WTC11 (cell line): ENCODE data around the gene ZSCAN18.

Source experiments
- ELF4 ChIP-seq: sonication (generic); formaldehyde crosslinking; IDR thresholded peaks from 2 replicates; pipeline ENCODE4 v1.8.1; 2022; ENCODE audit warnings: low read depth, mild to moderate bottlenecking, moderate library complexity, missing genetic modification reagents
- FOXP4 ChIP-seq: sonication (generic); formaldehyde crosslinking; IDR thresholded peaks from 2 replicates; pipeline ENCODE4 v1.8.0; 2022; ENCODE audit warnings: mild to moderate bottlenecking, missing genetic modification reagents
- IRF1 ChIP-seq: sonication (generic); formaldehyde crosslinking; IDR thresholded peaks from 2 replicates; pipeline ENCODE4 v1.8.0; 2023; ENCODE audit warnings: missing genetic modification reagents
- NFE2L1 ChIP-seq: sonication (generic); formaldehyde crosslinking; IDR thresholded peaks from 2 replicates; pipeline ENCODE4 v1.8.1; 2023; ENCODE audit warnings: missing genetic modification reagents
- TEAD4 ChIP-seq: sonication (generic); formaldehyde crosslinking; IDR thresholded peaks from 2 replicates; pipeline ENCODE4 v1.8.0; 2022; ENCODE audit warnings: mild to moderate bottlenecking, missing genetic modification reagents
- USF2 ChIP-seq: sonication (generic); formaldehyde crosslinking; IDR thresholded peaks from 2 replicates; pipeline ENCODE4 v1.8.1; 2023; ENCODE audit warnings: mild to moderate bottlenecking, missing genetic modification reagents, moderate library complexity
- ZNF423 ChIP-seq: fragments of 250-450 bp; sonication (Bioruptor Pico); IDR thresholded peaks from 2 replicates; pipeline ENCODE4 v2.1.2; 2022; ENCODE audit warnings: mild to moderate bottlenecking, moderate library complexity
- TF ChIP-seq, protein P1 (sequence below): fragments of 200-600 bp; IDR thresholded peaks from 2 replicates; pipeline ENCODE4 v1.8.0; 2022; ENCODE audit warnings: antibody characterized with exemption
- TF ChIP-seq, protein P2 (sequence below): sonication (generic); formaldehyde crosslinking; IDR thresholded peaks from 2 replicates; pipeline ENCODE4 v1.8.0; 2023; ENCODE audit warnings: missing genetic modification reagents, mild to moderate bottlenecking, borderline replicate concordance
- TF ChIP-seq, protein P3 (sequence below): sonication (generic); formaldehyde crosslinking; IDR thresholded peaks from 2 replicates; pipeline ENCODE4 v1.8.0; 2022; ENCODE audit warnings: mild to moderate bottlenecking, missing genetic modification reagents
- TF ChIP-seq, protein P4 (sequence below): sonication (generic); formaldehyde crosslinking; IDR thresholded peaks from 2 replicates; pipeline ENCODE4 v1.8.0; 2022; ENCODE audit warnings: mild to moderate bottlenecking, missing genetic modification reagents
- TF ChIP-seq, protein P5 (sequence below): sonication (generic); formaldehyde crosslinking; conservative IDR thresholded peaks from 2 replicates; pipeline ENCODE4 v1.8.1; 2022; ENCODE audit warnings: mild to moderate bottlenecking, missing genetic modification reagents

DNA sequence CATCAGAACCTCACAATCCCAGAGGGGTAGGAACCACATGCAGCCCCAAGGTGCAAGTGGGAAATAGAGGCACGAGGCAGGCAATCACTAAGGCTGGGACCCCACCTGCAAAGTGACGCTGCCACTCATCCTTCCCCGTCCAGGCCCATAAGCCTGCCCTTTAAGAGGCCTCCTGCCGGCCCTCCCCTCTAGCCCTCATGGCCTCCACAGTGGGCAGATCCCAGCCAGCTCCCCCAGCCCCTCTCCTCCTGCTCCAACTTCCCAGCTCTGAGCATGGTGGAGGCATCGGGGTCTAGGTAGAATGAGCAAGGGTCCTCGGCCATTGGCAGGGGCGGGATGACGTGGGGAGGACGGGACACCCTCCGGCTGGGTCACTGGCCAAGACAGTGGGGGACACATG, 2.7 kb downstream of the ZSCAN18 start:
- TF ChIP-seq, protein P1, sequence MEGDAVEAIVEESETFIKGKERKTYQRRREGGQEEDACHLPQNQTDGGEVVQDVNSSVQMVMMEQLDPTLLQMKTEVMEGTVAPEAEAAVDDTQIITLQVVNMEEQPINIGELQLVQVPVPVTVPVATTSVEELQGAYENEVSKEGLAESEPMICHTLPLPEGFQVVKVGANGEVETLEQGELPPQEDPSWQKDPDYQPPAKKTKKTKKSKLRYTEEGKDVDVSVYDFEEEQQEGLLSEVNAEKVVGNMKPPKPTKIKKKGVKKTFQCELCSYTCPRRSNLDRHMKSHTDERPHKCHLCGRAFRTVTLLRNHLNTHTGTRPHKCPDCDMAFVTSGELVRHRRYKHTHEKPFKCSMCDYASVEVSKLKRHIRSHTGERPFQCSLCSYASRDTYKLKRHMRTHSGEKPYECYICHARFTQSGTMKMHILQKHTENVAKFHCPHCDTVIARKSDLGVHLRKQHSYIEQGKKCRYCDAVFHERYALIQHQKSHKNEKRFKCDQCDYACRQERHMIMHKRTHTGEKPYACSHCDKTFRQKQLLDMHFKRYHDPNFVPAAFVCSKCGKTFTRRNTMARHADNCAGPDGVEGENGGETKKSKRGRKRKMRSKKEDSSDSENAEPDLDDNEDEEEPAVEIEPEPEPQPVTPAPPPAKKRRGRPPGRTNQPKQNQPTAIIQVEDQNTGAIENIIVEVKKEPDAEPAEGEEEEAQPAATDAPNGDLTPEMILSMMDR, result no peak
- TF ChIP-seq USF2 (CRISPR knock-in tag) (no peak), FOXP4 (CRISPR knock-in tag) (no peak), ZNF423 (CRISPR knock-in tag) (no peak), ELF4 (CRISPR knock-in tag) (no peak), TEAD4 (no peak), NFE2L1 (CRISPR knock-in tag) (no peak), IRF1 (CRISPR knock-in tag) (no peak)
- TF ChIP-seq, protein P2, sequence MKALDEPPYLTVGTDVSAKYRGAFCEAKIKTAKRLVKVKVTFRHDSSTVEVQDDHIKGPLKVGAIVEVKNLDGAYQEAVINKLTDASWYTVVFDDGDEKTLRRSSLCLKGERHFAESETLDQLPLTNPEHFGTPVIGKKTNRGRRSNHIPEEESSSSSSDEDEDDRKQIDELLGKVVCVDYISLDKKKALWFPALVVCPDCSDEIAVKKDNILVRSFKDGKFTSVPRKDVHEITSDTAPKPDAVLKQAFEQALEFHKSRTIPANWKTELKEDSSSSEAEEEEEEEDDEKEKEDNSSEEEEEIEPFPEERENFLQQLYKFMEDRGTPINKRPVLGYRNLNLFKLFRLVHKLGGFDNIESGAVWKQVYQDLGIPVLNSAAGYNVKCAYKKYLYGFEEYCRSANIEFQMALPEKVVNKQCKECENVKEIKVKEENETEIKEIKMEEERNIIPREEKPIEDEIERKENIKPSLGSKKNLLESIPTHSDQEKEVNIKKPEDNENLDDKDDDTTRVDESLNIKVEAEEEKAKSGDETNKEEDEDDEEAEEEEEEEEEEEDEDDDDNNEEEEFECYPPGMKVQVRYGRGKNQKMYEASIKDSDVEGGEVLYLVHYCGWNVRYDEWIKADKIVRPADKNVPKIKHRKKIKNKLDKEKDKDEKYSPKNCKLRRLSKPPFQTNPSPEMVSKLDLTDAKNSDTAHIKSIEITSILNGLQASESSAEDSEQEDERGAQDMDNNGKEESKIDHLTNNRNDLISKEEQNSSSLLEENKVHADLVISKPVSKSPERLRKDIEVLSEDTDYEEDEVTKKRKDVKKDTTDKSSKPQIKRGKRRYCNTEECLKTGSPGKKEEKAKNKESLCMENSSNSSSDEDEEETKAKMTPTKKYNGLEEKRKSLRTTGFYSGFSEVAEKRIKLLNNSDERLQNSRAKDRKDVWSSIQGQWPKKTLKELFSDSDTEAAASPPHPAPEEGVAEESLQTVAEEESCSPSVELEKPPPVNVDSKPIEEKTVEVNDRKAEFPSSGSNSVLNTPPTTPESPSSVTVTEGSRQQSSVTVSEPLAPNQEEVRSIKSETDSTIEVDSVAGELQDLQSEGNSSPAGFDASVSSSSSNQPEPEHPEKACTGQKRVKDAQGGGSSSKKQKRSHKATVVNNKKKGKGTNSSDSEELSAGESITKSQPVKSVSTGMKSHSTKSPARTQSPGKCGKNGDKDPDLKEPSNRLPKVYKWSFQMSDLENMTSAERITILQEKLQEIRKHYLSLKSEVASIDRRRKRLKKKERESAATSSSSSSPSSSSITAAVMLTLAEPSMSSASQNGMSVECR, result no peak
- TF ChIP-seq, protein P3, sequence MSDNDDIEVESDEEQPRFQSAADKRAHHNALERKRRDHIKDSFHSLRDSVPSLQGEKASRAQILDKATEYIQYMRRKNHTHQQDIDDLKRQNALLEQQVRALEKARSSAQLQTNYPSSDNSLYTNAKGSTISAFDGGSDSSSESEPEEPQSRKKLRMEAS (CRISPR knock-in tag), result no peak
- TF ChIP-seq, protein P4, sequence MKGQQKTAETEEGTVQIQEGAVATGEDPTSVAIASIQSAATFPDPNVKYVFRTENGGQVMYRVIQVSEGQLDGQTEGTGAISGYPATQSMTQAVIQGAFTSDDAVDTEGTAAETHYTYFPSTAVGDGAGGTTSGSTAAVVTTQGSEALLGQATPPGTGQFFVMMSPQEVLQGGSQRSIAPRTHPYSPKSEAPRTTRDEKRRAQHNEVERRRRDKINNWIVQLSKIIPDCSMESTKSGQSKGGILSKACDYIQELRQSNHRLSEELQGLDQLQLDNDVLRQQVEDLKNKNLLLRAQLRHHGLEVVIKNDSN, result no peak
- TF ChIP-seq, protein P5, sequence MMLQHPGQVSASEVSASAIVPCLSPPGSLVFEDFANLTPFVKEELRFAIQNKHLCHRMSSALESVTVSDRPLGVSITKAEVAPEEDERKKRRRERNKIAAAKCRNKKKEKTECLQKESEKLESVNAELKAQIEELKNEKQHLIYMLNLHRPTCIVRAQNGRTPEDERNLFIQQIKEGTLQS, result no peak
